Ramos (cell line): ENCODE measurements around the gene PSMD13.
"Not testable (repeated sequence)": the region's sequence is repeated elsewhere in the genome, so short reads cannot be mapped to it uniquely, and the experiment has no call there.

ENCODE experiments used
- in situ Hi-C: fragments of 300-500 bp; cut with MboI; formaldehyde crosslinking; loops from one replicate; pipeline ENCODE4 v1.14.3; 2022; ENCODE audit warnings: low sequenced_read_pairs; ENCODE audit not compliant: unreplicated experiment

Gene PSMD13

DNA sequence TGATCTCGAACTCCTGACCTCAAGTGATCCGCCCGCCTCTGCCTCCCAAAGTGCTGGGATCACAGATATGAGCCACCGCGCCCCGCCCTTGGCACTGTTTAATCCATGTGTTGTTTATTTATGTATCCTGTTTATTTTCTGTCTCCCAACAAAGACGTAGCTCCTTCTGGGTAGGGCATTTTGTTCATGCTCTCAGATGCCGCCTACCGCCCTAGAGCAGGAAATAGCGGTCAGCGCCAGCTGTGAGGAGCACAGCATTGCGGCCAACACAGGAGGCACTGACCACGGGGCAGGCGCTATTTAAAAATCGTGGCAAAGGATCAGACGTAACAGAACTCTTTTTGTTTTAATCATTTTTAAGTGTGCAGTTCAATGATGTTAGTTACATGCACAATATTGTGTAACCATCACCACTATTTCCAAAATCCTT, 32.0 kb downstream of the PSMD13 start:
- in situ Hi-C loops, result not testable (repeated sequence)

DNA sequence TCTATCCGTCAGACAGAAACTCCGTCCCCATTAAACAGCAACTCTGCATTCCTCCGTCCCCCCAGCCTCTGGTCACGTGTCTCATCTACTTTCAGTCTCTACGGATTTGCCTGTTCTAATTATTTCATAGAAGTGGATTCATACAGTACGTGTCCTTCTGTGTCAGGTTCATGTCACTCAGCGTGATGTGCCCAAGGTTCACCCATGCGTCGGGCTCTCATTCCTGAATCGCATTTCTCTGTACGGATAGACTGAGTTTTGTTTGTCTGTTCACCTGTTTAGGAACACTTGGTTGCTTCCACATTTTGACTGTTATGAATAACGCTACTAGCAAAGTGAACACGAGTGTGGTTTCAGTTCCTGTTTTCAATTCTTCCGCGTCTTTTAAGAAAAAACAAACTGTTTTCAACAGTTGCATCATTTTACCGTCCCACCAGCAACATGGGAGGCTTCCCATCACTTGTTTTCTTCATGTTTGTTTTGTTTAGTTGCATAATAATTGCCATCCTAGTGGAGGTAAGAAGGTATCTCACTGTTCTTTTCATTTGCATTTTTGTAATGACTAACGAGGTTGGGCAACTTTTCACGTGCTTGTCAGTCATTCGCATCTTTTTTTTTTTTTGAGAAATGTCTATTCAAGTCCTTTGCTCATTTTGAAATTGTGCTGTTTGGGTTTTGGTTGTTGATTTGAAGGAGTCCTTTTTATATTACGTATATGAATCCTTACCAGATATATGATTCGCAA, 32.5 kb downstream of the PSMD13 start:
- in situ Hi-C loops, result no loop called here

DNA sequence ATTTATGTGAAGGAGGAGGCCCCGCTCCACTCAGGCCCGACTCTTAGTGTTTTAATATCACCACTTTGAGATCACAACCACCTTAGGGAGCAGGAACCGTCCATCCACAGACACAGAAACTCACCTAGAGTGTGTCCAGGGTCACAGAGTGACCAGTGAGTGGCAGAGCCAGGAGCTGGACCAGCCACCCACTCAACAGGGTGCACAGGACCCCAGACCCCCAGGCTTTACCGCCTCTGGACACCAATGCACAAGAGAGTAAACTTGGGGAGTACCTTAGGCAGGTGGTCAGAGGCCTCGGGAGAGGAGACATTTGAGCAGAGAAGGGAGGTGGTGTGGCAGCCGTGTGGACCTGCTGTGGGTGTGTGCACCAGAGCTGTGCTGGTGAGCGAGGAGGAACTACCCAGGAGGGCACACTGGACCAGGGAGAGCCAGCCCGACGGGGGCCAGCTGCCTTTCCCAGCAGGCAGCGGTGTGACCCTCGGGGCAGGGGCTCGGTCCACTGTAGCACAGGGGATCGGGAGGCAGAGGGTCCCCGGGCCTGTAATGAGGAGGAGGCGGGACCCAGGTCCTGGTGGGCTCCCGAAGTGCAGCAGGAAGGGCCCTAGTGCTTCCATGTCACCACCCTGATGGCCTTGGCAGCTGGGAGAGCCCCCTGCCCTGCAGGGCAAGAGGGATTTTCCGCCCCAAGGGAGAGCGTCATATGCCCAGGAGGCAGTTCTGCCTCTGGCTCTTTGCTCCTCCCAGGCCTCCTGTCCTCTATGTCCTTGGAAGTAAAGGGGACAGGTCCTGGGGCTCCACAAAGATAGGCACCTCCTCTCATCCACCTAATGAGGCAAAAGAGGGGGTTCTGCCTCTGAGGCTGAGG, 33.9 kb downstream of the PSMD13 start:
- in situ Hi-C loops, result no loop called here

DNA sequence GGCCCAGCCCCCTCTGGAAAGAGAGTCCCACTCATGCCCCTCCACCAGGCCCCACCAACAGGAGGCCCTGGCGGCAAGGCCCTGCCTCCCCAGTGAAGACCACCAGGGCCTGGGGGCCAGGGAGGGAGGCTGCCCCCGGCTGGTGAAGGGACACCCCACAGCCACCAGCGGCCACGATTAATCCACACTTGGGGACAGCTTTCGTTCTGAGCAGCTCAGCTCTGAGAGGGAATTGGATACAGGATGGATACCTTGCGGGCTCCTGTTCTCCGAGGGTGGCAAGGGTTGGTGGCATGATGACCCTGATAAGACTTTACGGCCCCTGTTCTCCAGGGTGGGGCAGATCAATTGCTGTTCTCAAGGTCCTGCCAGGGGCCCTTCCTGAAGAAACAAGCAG, 34.5 kb downstream of the PSMD13 start:
- in situ Hi-C loops, result no loop called here

DNA sequence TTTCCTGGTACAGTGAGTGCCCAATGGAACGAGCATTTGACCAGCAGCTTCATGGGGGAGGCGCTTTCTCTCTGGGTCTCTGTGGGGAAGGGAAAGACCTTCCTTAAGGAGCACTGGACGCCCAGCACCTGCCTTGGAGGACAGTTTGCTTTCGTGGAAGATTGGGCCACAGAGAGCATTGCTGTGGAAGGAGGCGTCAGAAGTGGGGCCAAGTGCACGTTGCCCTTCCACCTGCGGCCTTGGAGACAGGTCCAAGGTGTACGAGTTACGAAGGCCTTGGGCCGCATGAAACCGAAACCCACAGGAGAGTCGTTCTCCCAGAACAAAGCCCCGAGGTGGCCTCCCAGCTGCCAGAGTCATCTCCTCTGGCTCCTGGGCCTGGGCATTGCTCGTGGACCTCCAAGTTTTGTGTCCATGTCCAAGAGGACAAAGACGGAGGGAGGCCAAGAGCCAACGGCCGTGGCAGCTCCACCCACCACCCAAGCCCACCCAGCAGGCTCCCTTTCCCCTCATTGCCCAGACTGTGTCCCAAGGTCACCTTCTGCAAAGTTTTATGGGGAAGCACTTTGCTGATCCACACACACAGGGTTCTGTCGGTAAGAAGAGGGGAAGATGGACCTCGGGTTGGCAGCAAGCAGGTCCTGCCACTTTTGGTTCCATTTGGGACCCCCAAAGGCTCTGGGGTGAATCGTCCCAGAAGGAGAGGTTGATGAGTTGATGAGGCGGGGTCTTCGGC, 35.6 kb downstream of the PSMD13 start:
- in situ Hi-C loops, result no loop called here

DNA sequence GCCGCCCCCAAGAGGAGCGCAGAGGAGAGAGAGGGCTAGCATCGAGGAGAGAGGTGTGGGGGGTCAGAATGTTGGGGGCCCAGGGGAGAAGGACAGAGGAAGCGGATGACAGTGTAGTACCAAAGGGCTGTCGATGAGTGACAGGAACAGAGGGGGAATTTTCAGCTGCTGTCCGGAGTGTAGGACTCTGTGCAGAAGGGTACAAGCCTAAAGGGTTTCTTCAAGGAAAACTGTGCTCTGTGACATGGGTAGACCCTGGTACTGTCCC, 36.1 kb downstream of the PSMD13 start:
- in situ Hi-C loops, result no loop called here

DNA sequence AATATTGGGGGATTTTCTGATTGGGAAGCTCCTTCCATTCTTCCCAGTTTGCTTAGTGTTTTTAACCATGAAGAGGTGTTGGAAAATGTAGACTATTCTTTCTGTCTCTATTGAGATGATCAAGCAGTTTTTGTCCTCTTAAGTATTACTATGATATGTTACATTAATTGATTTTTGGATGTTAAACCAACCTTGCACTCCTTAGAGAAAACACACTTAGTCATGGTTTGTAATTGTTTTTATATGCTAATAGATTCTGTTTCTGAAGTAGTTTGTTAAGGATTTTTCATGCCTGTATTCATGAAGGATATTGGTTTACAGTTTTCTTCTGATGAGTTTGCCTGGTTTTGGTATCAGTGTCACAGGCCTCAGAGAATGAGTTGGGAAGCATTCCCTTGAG, 39.4 kb downstream of the PSMD13 start:
- in situ Hi-C loops, result no loop called here

DNA sequence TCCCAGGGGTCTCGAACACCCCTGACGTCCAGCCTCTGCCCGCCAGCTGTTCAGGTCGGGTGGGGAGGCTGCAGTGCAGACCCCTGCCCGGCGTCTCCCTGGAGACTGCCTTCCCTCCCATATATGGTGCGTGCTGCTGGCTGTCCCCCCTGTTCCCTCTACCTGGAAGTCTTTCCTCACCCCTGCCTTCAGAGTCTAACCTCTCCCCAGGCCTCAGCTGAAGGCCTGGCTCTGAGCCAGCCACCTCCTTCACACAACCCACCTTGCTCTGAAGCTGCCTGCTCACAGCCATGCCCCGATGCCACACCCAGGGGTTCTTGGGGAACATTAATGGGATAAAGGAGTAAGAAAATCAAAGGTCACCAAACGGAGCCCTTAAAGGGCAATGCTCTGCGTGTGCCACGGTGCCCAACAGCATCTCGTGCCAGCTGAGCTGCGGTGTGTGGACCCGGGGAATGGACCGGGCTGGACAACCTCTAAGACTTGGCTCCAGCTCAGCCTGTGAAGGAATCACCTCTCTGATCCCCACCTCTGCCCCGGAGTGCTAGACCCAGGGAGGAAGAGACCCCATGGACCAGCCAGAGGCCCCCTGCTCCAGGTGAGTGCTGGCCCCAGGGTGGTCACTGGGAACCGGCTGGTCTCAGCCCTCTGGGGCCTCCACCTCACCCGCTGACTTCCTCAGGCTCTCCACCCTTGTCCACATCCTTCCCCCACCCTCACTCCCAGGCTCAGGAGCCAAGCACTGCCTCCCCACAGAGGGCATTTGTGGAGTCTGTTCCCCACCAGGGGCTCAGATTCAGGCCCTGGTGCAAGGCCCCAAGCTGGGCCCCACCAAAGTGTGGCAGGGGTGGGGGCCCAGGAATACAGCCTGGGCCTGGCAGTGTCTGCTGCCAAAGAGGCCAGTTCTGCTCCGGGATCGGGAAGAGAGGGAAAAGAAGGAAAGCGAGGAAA, 41.5 kb downstream of the PSMD13 start, which contains the start of gene NLRP6:
Gene NLRP6, plus strand, starts transcription at position 407 of the 951 bp plus-strand sequence. Its CDS starts 163 bp downstream, at position 570.
- in situ Hi-C loops, result no loop called here

DNA sequence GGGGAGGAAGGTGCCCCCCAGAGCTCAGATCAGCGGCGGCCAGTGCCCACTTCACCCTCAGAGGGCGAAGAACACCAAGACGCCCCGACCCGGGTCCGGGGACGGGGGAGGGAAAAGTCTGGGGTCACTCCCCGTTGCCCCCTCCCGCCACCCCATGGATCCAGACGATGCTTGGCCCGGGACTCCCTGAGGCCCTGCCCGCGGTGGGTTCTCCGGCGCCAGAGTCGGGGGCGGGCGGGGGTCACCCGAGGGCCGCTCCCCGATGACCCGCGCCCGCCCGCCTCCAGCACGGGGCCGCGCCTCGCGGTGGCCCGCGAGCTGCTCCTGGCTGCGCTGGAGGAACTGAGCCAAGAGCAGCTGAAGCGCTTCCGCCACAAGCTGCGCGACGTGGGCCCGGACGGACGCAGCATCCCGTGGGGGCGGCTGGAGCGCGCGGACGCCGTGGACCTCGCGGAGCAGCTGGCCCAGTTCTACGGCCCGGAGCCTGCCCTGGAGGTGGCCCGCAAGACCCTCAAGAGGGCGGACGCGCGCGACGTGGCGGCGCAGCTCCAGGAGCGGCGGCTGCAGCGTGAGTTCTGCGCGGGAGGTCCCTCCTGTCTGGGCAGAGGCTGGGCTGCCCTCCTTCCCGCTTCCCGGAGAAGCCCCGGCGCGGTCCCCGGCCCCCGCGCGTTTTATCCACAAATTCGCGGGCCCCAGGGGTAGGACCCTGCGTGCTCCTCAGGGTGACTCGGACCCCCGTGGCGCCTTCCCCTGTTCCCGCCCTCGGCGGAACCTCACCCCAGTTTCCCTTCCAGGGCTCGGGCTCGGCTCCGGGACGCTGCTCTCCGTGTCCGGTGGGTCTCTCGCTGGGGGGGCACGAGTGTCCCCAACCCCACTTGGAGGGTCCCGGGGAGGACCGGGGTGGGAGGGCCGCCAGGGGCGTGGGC, 42.5 kb downstream of the PSMD13 start:
- in situ Hi-C loops, result no loop called here

DNA sequence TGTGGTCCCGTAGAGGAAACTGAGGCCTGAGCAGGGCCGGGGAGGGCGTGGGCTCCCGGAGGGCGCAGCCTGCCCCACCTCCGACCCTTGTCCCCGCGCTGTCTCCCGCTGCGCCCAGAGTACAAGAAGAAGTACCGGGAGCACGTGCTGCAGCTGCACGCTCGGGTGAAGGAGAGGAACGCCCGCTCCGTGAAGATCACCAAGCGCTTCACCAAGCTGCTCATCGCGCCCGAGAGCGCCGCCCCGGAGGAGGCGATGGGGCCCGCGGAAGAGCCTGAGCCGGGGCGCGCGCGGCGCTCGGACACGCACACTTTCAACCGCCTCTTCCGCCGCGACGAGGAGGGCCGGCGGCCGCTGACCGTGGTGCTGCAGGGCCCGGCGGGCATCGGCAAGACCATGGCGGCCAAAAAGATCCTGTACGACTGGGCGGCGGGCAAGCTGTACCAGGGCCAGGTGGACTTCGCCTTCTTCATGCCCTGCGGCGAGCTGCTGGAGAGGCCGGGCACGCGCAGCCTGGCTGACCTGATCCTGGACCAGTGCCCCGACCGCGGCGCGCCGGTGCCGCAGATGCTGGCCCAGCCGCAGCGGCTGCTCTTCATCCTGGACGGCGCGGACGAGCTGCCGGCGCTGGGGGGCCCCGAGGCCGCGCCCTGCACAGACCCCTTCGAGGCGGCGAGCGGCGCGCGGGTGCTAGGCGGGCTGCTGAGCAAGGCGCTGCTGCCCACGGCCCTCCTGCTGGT, 43.4 kb downstream of the PSMD13 start:
- in situ Hi-C loops, result no loop called here

DNA sequence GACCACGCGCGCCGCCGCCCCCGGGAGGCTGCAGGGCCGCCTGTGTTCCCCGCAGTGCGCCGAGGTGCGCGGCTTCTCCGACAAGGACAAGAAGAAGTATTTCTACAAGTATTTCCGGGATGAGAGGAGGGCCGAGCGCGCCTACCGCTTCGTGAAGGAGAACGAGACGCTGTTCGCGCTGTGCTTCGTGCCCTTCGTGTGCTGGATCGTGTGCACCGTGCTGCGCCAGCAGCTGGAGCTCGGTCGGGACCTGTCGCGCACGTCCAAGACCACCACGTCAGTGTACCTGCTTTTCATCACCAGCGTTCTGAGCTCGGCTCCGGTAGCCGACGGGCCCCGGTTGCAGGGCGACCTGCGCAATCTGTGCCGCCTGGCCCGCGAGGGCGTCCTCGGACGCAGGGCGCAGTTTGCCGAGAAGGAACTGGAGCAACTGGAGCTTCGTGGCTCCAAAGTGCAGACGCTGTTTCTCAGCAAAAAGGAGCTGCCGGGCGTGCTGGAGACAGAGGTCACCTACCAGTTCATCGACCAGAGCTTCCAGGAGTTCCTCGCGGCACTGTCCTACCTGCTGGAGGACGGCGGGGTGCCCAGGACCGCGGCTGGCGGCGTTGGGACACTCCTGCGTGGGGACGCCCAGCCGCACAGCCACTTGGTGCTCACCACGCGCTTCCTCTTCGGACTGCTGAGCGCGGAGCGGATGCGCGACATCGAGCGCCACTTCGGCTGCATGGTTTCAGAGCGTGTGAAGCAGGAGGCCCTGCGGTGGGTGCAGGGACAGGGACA, 44.1 kb downstream of the PSMD13 start:
- in situ Hi-C loops, result no loop called here

DNA sequence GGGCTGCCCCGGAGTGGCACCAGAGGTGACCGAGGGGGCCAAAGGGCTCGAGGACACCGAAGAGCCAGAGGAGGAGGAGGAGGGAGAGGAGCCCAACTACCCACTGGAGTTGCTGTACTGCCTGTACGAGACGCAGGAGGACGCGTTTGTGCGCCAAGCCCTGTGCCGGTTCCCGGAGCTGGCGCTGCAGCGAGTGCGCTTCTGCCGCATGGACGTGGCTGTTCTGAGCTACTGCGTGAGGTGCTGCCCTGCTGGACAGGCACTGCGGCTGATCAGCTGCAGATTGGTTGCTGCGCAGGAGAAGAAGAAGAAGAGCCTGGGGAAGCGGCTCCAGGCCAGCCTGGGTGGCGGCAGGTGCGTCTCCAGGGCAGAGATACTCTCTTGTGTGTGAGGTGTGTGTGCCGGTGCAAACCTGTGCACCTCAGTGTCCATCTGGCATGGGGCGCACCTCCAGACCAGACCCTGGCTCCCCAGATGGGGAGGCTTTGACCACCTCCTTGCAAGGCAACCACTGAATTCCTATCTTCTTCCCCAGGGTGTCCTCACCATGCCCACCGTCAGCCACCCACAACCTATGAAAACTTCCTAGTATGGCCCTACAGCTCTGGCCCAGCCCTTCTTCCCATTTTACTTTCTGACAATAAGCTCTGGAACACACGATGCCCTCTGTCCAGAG, 44.8 kb downstream of the PSMD13 start:
- in situ Hi-C loops, result no loop called here

DNA sequence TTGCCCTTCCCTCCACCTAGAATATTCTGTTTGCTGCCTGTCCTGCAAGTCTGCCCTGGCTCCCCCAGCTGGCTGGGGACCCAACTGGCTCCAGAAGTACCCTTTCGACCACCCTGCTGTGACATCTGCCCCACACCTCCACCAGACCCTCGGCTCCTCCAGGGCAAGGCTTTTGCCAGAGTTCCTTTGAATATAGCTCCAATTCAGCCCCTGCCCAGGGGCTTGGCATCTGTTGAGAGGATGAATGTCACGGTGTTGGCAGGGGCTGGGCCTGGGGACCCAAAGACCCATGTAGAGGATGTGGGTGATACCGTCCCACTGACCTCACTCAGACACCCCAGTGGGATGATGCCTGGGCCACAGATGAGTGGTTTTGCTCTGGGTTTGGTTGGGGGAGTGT, 45.4 kb downstream of the PSMD13 start:
- in situ Hi-C loops, result no loop called here

DNA sequence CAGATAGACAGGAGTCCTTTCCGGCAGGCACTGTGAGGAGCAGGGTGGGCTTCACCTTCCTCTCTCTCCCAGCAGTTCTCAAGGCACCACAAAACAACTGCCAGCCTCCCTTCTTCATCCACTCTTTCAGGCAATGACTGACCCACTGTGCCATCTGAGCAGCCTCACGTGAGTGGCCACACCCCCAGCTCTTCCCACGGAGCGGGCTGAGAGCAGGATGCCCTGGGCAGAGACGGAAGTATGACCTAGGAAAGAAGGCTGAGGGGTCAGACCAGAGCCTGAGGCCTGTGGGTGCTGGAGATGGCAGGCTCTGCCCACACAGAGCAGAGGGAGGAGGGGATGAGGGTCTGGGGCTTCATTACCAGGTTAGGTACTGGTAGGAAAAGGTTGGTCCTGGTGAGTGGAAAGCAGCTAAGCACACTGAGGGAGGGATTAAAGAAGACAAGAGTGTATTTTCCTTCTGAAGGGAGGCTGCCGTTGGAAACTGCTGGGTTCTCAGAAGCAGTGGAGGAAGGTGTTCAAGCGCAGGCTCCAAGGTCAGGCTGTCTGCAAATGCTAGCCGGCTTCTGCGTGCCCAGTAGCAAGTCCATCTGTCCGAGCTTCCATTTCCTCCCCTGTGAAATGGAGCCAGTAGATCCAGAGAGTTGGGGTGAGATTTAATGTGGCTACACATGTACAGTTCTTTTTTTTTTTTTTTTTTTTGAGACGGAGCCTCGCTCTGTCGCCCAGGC, 46.0 kb downstream of the PSMD13 start:
- in situ Hi-C loops, result no loop called here

DNA sequence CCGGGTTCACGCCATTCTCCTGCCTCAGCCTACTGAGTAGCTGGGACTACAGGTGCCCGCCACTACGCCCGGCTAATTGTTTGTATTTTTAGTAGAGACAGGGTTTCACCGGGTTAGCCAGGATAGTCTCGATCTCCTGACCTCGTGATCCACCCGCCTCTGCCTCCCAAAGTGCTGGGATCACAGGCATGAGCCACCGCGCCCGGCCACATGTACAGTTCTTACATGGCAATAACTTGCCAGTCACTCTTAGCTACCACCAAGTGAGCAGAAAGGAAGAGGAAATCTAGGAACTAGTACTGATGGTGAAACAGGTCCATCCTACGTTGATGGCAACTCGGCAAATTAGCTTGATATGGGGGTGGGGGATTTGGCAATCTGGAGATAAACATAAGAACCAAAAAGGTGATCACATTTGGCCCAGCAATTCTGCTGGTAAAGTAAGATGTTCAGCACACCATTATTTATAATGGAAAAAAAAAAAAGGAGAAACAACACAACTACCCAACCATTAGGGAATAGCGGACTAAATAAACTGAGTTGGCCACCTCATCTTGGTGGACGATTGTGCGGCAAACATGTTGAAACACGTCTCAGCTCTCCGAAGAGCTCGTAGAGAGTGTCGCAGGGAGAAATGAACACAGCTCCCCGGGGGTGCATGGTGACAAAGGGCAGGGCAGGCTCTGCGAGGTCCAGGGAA, 46.8 kb downstream of the PSMD13 start:
- in situ Hi-C loops, result no loop called here
